IMR-90 (cell line): Measurements from ENCODE around the gene HOXD8. TPM values are rescaled to one million over a fixed set of nuclear protein-coding genes. Genes with fewer than 3 reads are reported as not detected.

ENCODE experiments used
- ATAC-seq: fragments of 200-7000 bp; cut with Tn5 transposase; 2 replicates; pipeline ENCODE4 v1.9.1; 2020; ENCODE audit warnings: low read depth, mild to moderate bottlenecking, moderate library complexity
- BruUV-seq: library from RNA; stranded (reverse); fragments of 400-500 nt; replicated peaks from 2 replicates; lab custom pipeline; 2021; lab: Mats Ljungman, UMichigan
- CTCF ChIA-PET: fragments of 300-600 bp; formaldehyde crosslinking; extraction: SDS; loops from one replicate; lab custom pipeline; 2021; ENCODE audit warnings: antibody characterized with exemption; lab: Yijun Ruan, JAX
- POLR2A ChIA-PET: fragments of 300-600 bp; sonication (Branson Sonifier 250); formaldehyde crosslinking; loops from one replicate; lab custom pipeline; 2022; ENCODE audit warnings: antibody characterized with exemption; ENCODE audit not compliant: unreplicated experiment; lab: Charles Lee
- DNase-seq: peaks from one replicate; pipeline ENCODE4 v3.0.0; 2013
- H2AFZ ChIP-seq: replicated peaks from 2 replicates; pipeline ENCODE3; 2013; ENCODE audit warnings: low read length, mild to moderate bottlenecking; ENCODE audit not compliant: poor library complexity
- H2AK5ac ChIP-seq: 2 replicates; pipeline ENCODE4 v1.6.1; 2013; ENCODE audit warnings: low read depth, low read length, inconsistent platforms
- H2AK9ac ChIP-seq: replicated peaks from 2 replicates; pipeline ENCODE3; 2013; ENCODE audit warnings: mild to moderate bottlenecking, low read depth, low read length, moderate library complexity; ENCODE audit not compliant: poor library complexity
- H2BK120ac ChIP-seq: 2 replicates; pipeline ENCODE4 v1.6.1; 2013; ENCODE audit warnings: low read depth, low read length, inconsistent platforms
- H2BK15ac ChIP-seq: 3 replicates; pipeline ENCODE4 v1.6.1; 2013; ENCODE audit warnings: low read depth, low read length, inconsistent platforms
- H2BK20ac ChIP-seq: 2 replicates; pipeline ENCODE4 v1.6.1; 2013; ENCODE audit warnings: low read depth, mild to moderate bottlenecking, inconsistent platforms, low read length, moderate library complexity
- H2BK5ac ChIP-seq: 2 replicates; pipeline ENCODE4 v1.6.1; 2013; ENCODE audit warnings: mild to moderate bottlenecking, low read depth, low read length, inconsistent platforms; ENCODE audit not compliant: poor library complexity, severe bottlenecking
- H3K14ac ChIP-seq: replicated peaks from 2 replicates; pipeline ENCODE4 v1.6.1; 2013; ENCODE audit warnings: low read depth, low read length, inconsistent platforms
- H3K18ac ChIP-seq: 2 replicates; pipeline ENCODE4 v1.6.1; 2013; ENCODE audit warnings: low read depth, low read length, control low read depth
- H3K23ac ChIP-seq: 2 replicates; pipeline ENCODE4 v1.6.1; 2013; ENCODE audit warnings: low read depth, low read length, inconsistent platforms
- H3K27ac ChIP-seq: 2 replicates; pipeline ENCODE4 v1.5.1; 2013; ENCODE audit warnings: mild to moderate bottlenecking, control low read depth, low read length; ENCODE audit not compliant: insufficient read depth
- H3K27me3 ChIP-seq: 2 replicates; pipeline ENCODE4 v1.6.1; 2013; ENCODE audit warnings: low read length; ENCODE audit not compliant: control insufficient read depth, insufficient read depth
- H3K36me3 ChIP-seq: 2 replicates; pipeline ENCODE4 v1.6.1; 2013; ENCODE audit warnings: low read length, mixed read lengths; ENCODE audit not compliant: control insufficient read depth, insufficient read depth
- H3K4ac ChIP-seq: 2 replicates; pipeline ENCODE4 v1.6.1; 2013; ENCODE audit warnings: low read depth, low read length, inconsistent platforms
- H3K4me1 ChIP-seq: 2 replicates; pipeline ENCODE4 v1.6.1; 2013; ENCODE audit warnings: low read length, mixed read lengths; ENCODE audit not compliant: control insufficient read depth, insufficient read depth
- H3K4me2 ChIP-seq: 2 replicates; pipeline ENCODE4 v1.6.1; 2013; ENCODE audit warnings: low read depth, mild to moderate bottlenecking, control low read depth, low read length, moderate library complexity
- H3K4me3 ChIP-seq: 2 replicates; pipeline ENCODE4 v1.5.1; 2013; ENCODE audit warnings: low read depth, mild to moderate bottlenecking, control low read depth, low read length, moderate library complexity; ENCODE audit not compliant: insufficient read depth
- H3K56ac ChIP-seq: 2 replicates; pipeline ENCODE4 v1.6.1; 2013; ENCODE audit warnings: low read length, inconsistent platforms; ENCODE audit not compliant: insufficient read depth; ENCODE audit errors: extremely low read depth
- H3K79me1 ChIP-seq, 2 experiments: 2 replicates each; pipeline ENCODE4 v1.6.1; 2013; ENCODE audit warnings: low read length in 2 of 2, inconsistent platforms in 1 of 2, low read depth in 1 of 2
- H3K9ac ChIP-seq: 2 replicates; pipeline ENCODE4 v1.6.1; 2013; ENCODE audit warnings: low read depth, low read length, control low read depth
- H3K9me1 ChIP-seq: 2 replicates; pipeline ENCODE4 v1.6.1; 2013; ENCODE audit warnings: low read length, inconsistent platforms; ENCODE audit not compliant: insufficient read depth
- H3K9me3 ChIP-seq: 2 replicates; pipeline ENCODE4 v1.6.1; 2013; ENCODE audit warnings: low read length; ENCODE audit not compliant: control insufficient read depth, insufficient read depth
- H4K20me1 ChIP-seq: 2 replicates; pipeline ENCODE4 v1.6.1; 2013; ENCODE audit warnings: low read length, inconsistent platforms; ENCODE audit not compliant: insufficient read depth
- H4K5ac ChIP-seq: 2 replicates; pipeline ENCODE4 v1.6.1; 2013; ENCODE audit warnings: mild to moderate bottlenecking, low read depth, low read length, control low read depth
- H4K8ac ChIP-seq, 2 experiments: 2 replicates each; pipeline ENCODE4 v1.6.1; 2013; ENCODE audit warnings: low read depth in 2 of 2, low read length in 2 of 2, control low read depth in 1 of 2, inconsistent platforms in 1 of 2
- H4K91ac ChIP-seq: 2 replicates; pipeline ENCODE4 v1.6.1; 2013; ENCODE audit warnings: low read depth, low read length, inconsistent platforms; ENCODE audit not compliant: insufficient read depth
- BHLHE40 ChIP-seq: fragments of 150-350 bp; IDR thresholded peaks from 2 replicates; pipeline ENCODE4 v1.6.1; 2016; ENCODE audit warnings: mild to moderate bottlenecking, low read depth, low read length
- CEBPB ChIP-seq: IDR thresholded peaks from 2 replicates; pipeline ENCODE4 v1.6.1; 2012; ENCODE audit warnings: low read depth, low read length, improper control_type of control experiment
- CHD1 ChIP-seq: IDR thresholded peaks from 2 replicates; pipeline ENCODE4 v1.6.1; 2012; ENCODE audit warnings: low read depth, low read length, improper control_type of control experiment
- CTCF ChIP-seq: conservative IDR thresholded peaks from 2 replicates; pipeline ENCODE4 v1.5.1; 2012; ENCODE audit warnings: mild to moderate bottlenecking, low read depth, low read length, improper control_type of control experiment
- ELK1 ChIP-seq: fragments of 150-350 bp; IDR thresholded peaks from 2 replicates; pipeline ENCODE4 v1.6.1; 2016; ENCODE audit warnings: low read depth, mild to moderate bottlenecking, low read length, moderate library complexity, borderline replicate concordance
- FOS ChIP-seq: fragments of 150-350 bp; IDR thresholded peaks from 2 replicates; pipeline ENCODE4 v1.6.1; 2016; ENCODE audit warnings: low read depth, low read length
- MAFK ChIP-seq: IDR thresholded peaks from 2 replicates; pipeline ENCODE4 v1.6.1; 2012; ENCODE audit warnings: low read depth, low read length, improper control_type of control experiment
- MAZ ChIP-seq: IDR thresholded peaks from 2 replicates; pipeline ENCODE4 v1.6.1; 2012; ENCODE audit warnings: low read depth, mild to moderate bottlenecking, low read length, improper control_type of control experiment, moderate library complexity, borderline replicate concordance
- NFE2L2 ChIP-seq: fragments of 150-350 bp; IDR thresholded peaks from 2 replicates; pipeline ENCODE4 v1.6.1; 2016; ENCODE audit warnings: low read depth, mild to moderate bottlenecking, low read length
- POLR2A ChIP-seq: IDR thresholded peaks from 2 replicates; pipeline ENCODE4 v1.6.1; 2012; ENCODE audit warnings: mild to moderate bottlenecking, low read depth, low read length
- RAD21 ChIP-seq: IDR thresholded peaks from 2 replicates; pipeline ENCODE4 v1.6.1; 2012; ENCODE audit warnings: low read length, improper control_type of control experiment
- RCOR1 ChIP-seq: IDR thresholded peaks from 2 replicates; pipeline ENCODE4 v1.6.1; 2012; ENCODE audit warnings: mild to moderate bottlenecking, low read length, improper control_type of control experiment; ENCODE audit not compliant: insufficient replicate concordance
- RFX5 ChIP-seq: IDR thresholded peaks from 2 replicates; pipeline ENCODE4 v1.8.0; 2012; ENCODE audit warnings: low read depth, mild to moderate bottlenecking, low read length, moderate library complexity
- SMC3 ChIP-seq: fragments of 150-350 bp; IDR thresholded peaks from 2 replicates; pipeline ENCODE4 v1.6.1; 2016; ENCODE audit warnings: low read depth, mild to moderate bottlenecking, antibody characterized with exemption, low read length, moderate library complexity
- USF2 ChIP-seq: fragments of 150-350 bp; IDR thresholded peaks from 2 replicates; pipeline ENCODE4 v1.6.1; 2017; ENCODE audit warnings: mild to moderate bottlenecking, antibody characterized with exemption, low read length, low read depth
- WGBS, 2 experiments: methylation state at CpG; one replicate each; pipeline versions ENCODE4 v1.1.5 to v1.1.7; 2013; ENCODE audit warnings: missing lambda C conversion rate in 2 of 2; ENCODE audit not compliant: insufficient read length in 1 of 2; ENCODE audit errors: extremely low coverage in 2 of 2; 5-methylcytosine and 5-hydroxymethylcytosine counted together
- dilution Hi-C: fragments of 300-500 bp; cut with HindIII; formaldehyde crosslinking; loops from one replicate; pipeline ENCODE4 v1.14.3; 2018; ENCODE audit warnings: low sequenced_read_pairs; ENCODE audit not compliant: unreplicated experiment
- in situ Hi-C: fragments of 300-500 bp; cut with MboI; formaldehyde crosslinking; loops from 3 replicates; pipeline ENCODE4 v1.14.3; 2019; ENCODE audit warnings: low sequenced_read_pairs, inconsistent platforms, mixed read lengths
- intact Hi-C: fragments of 100-400 bp; cut with micrococcal nuclease; formaldehyde crosslinking; loops from 2 replicates; pipeline ENCODE4 v1.10.0; 2022
- polyA plus RNA-seq, 3 experiments: library from polyadenylated mRNA; depleted of rRNA; stranded (reverse); fragments of >200 nt; gene quantifications; 2 replicates each; pipeline ENCODE4 v1.2.3, GENCODE V29; 2012; ENCODE audit warnings: low replicate concordance in 1 of 3
- total RNA-seq: library from RNA; depleted of rRNA; stranded (reverse); fragments of >200 nt; gene quantifications from 2 replicates; pipeline ENCODE4 v1.2.3, GENCODE V29; 2012

The HOXD8 gene
- total and polyA plus RNA-seq, 2 of the 4 experiments (the other 2 are of a cell fraction), result not detected

GRCh38 chr2:176099728-176100546 is 29.6 kb upstream of the HOXD8 start, which contains the start of gene HOXD12:
Gene HOXD12 (plus strand): TSS chr2:176099795. CDS start chr2:176099802, 7 bp downstream.
- in situ Hi-C loops, result loop anchor here (10.0 to 25.0 kb wide), 4 partner anchors 415 to 1363 kb away; no protein-coding TSS in a partner anchor
- no peak for ATAC-seq
- TF ChIP-seq RFX5, result no peak
- no peak for TF ChIP-seq BHLHE40
- no peak for TF ChIP-seq CHD1
- no peak for TF ChIP-seq CTCF
- TF ChIP-seq ELK1, result no peak
- no peak for TF ChIP-seq FOS
- no peak for TF ChIP-seq RAD21
- TF ChIP-seq POLR2A, result no peak
- TF ChIP-seq USF2, result no peak
- no peak for TF ChIP-seq CEBPB
- TF ChIP-seq MAFK, result no peak
- TF ChIP-seq RCOR1, result no peak
- no peak for TF ChIP-seq SMC3
- no peak for TF ChIP-seq MAZ
- no peak for TF ChIP-seq NFE2L2

More at GRCh38 chr2:176099728-176100546, 29.6 kb upstream of the HOXD8 start, which contains the start of gene HOXD12:
- H4K20me1 ChIP-seq, result no peaks in the 10 kb centered on the region
- H2AK5ac ChIP-seq, result no peak within 1 kb of the TSS
- no peak within 1 kb of the TSS for H3K27ac ChIP-seq
- H2AK9ac ChIP-seq, result peak within 1 kb of the TSS; percentile 19
- no peak within 1 kb of the TSS for H2BK15ac ChIP-seq
- no peak within 1 kb of the TSS for H2AFZ ChIP-seq
- no peak within 1 kb of the TSS for H3K4me3 ChIP-seq
- DNase-seq, result no peak
- ChIA-PET CTCF (no interaction called here), POLR2A (no interaction called here)
- no peak within 1 kb of the TSS for H2BK20ac ChIP-seq
- H2BK120ac ChIP-seq, result no peak within 1 kb of the TSS
- no peaks in the 10 kb centered on the region for H3K9me1 ChIP-seq
- no peak within 1 kb of the TSS for H4K8ac ChIP-seq
- intact Hi-C loops, result loop anchor here (5.0 to 10.0 kb wide), 3 partner anchors 848 to 1395 kb away; no protein-coding TSS in a partner anchor
- H3K4me2 ChIP-seq, result no peak within 1 kb of the TSS
- H2BK5ac ChIP-seq, result no peak within 1 kb of the TSS
- H3K4ac ChIP-seq, result no peak within 1 kb of the TSS
- no peak within 1 kb of the TSS for H3K9ac ChIP-seq
- no peaks in the 10 kb centered on the region for H3K36me3 ChIP-seq
- H3K23ac ChIP-seq, result no peak within 1 kb of the TSS
- H3K4me1 ChIP-seq, result peaks cover 3% of the 10 kb centered on the region; the same call in 1 of the 2 replicates
- no peaks in the 10 kb centered on the region for H3K79me1 ChIP-seq
- H3K18ac ChIP-seq, result no peak within 1 kb of the TSS
- no peak within 1 kb of the TSS for H3K14ac ChIP-seq
- BruUV-seq, result no TSS peak
- dilution Hi-C loops, result no loop called here
- H4K5ac ChIP-seq, result no peak within 1 kb of the TSS
- WGBS, 2 experiments, result 7% methylated on average over 28 of the region's 70 CpGs; no CpG with 5 or more reads in 1 of the 2 experiments
- no peak within 1 kb of the TSS for H3K56ac ChIP-seq
- H3K27me3 ChIP-seq, result peaks cover 94% of the 10 kb centered on the region
- no peak within 1 kb of the TSS for H4K91ac ChIP-seq
- H3K9me3 ChIP-seq, result peaks cover 1% of the 10 kb centered on the region
